ENCODE results near the gene GIMAP1. TPM values are rescaled to one million over a fixed set of nuclear protein-coding genes. Genes with fewer than 3 reads are reported as not detected.

The GIMAP1 gene
- total RNA-seq, 1 experiment from 2014 or later = not detected

DNA sequence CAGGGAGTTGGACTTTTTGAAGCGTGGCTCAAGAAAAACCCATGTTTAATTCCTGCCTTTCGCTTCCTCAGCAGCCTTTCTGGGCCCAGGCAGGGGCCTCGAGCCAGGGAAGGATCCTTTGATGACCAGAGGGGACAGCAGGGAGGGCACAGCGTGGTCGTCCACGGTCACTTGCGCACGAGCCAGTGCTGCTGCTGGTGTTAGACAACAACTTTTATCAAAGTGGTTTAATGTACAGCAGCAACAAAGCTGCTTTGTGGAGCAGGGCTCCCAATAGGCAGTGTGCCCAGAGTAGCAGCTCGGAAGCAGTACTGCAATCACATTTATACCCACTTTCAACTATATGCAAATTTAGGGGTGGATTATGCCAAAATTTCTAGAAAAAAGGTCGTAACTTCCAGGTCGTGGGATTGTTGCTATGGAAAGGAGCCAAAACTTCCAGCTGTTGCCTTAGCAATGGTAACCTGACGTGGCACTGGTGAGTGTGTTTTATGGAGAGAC is 6.1 kb downstream of the GIMAP1 start:
- no peak for DNase-seq (ENCODE audit: low spot score)

GRCh38 chr7:150723467-150723866 is 7.1 kb downstream of the GIMAP1 start:
- no peak for DNase-seq (ENCODE audit: low spot score)

DNA sequence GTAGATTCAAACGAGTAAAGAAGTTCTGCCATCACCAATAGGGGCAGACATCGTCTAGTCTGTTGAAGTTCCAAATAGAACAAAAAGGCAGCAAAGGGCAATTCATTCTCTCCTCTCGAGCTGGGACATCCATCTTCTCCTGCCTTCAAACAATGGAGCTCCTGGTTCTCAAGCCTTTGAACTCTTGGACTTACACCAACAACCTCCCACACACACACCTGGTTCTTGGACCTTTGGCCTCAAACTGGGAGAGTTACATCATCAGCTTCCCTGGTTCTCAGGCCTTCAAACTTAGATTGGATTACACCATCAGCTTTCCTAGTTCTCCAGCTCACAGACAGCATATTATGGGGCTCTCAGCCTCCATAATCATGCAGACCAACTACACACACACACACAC is 11.0 kb downstream of the GIMAP1 start:
- DNase-seq (ENCODE audit: low spot score) = no peak

DNA sequence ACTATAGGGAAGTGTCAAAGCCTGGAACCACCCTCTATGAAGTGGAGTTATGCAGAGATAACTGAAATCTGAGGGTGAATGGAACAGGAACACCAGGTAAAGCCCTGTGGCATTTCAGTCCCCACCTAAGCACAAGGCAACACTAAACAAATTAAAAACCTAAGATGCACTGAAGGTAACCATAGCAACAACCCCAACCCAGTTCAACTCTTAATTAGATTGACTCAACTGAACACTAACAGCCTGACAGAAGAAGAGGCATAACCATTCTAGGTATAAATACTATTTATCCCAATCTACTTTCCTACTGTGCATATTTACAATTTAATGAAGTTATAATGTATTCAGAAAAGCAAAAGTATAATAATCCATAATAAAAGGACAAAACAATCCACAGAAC is 11.6 kb downstream of the GIMAP1 start:
- no peak for DNase-seq (ENCODE audit: low spot score)

- no peak for DNase-seq (ENCODE audit: low spot score)
These were observed 12.2 kb downstream of the GIMAP1 start for GRCh38 chr7:150728609-150729008.

DNA sequence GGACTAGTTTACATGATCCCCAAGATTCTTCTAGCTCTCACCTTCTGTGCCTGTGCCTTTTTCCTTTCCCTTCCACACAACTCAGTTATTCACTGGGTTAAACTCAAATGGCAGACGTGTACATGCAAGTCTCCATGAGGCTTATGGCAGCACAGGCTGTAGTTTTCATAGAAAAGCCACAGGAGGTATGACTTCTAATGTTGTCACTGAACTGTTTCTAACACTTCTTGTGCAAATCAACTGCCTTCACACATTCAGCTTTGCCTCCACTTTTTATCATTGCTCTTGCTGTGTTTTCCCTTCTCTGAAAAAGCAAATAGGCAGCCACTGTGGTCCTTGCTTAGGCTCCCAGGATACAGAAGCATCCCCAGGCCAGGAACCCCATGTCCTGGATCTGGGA is 15.5 kb downstream of the GIMAP1 start:
- no peak for DNase-seq (ENCODE audit: low spot score)

DNA sequence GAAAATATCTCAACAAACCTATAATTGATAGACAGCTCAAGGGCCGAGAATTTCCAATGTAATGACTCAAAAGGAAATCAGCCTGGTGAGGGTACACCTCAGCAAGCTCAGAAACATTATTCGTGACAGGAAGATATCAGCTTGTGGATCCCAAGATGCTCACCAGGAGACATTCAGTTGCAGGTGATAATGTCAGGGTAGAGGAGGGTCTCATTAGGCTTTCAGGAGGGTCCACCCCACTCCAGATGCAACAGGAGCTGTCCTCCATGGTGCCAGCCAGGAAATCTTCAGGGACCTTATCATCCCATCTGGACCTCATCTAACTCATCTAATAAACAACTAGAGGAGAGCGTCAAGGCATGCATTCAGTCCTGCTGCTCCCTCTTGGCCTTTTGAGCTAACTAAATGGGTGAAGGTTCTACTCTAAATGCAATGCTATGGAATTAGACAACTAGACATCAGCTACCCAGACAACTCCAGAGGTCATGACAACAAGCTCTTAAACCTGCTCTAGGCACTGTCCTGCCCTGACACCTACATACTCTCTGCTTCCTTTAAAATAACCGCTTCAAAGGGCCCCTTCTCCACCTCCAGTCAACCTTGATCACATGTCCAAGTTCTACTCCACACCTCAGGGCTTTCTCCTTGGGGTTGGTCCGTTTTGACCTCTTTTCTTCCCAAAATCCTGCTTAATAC is 16.5 kb downstream of the GIMAP1 start:
- DNase-seq (ENCODE audit: low spot score) = no peak

DNA sequence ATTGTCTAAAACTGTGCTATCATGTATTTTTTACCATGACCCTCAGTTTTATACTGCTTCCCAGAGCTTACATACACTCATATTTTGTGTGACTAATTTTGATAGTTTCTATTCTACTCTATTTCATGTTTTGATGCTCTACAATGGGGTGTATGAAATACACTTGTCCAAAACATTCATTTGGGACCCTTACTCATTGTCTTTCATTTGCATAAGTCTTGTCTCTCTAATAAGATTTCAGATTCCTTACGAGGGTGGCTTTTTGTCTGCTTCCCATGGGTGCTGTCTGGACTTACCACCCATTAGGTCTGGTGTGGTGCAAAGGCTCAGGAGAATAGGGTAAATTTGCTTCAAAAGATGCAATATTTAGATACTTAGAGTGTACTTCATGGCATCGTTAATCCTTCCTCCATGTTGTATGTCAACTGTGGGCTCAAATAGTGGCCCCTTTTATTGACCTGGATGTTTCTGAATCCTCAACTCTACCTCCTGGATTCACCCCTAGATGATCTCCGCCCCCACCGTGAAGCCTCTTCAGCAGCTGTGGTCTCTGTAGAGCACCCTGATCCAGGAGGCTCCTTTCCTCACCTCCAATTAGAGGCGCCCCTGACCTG is 17.2 kb downstream of the GIMAP1 start:
- DNase-seq (ENCODE audit: low spot score) = no peak

DNA sequence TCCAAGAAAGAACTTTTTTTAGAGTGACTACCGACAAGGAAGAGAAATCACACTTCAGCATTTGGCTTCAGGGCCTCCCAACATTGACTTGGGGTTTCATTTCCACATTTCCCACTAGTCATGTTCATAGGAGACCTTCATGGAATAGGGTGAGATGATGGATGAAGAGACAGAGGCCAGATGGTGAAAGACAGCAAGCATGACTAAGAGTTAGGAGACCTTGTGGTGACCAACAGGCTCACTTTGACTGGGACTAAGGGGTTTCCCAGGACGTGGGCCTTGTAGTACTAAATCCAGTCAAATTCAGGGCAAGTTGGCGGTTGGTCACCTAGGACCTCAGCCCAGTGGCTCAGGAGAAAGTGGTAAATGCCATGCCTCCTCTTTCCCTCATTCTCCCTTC is 17.8 kb downstream of the GIMAP1 start:
- DNase-seq (ENCODE audit: low spot score) = no peak

DNA sequence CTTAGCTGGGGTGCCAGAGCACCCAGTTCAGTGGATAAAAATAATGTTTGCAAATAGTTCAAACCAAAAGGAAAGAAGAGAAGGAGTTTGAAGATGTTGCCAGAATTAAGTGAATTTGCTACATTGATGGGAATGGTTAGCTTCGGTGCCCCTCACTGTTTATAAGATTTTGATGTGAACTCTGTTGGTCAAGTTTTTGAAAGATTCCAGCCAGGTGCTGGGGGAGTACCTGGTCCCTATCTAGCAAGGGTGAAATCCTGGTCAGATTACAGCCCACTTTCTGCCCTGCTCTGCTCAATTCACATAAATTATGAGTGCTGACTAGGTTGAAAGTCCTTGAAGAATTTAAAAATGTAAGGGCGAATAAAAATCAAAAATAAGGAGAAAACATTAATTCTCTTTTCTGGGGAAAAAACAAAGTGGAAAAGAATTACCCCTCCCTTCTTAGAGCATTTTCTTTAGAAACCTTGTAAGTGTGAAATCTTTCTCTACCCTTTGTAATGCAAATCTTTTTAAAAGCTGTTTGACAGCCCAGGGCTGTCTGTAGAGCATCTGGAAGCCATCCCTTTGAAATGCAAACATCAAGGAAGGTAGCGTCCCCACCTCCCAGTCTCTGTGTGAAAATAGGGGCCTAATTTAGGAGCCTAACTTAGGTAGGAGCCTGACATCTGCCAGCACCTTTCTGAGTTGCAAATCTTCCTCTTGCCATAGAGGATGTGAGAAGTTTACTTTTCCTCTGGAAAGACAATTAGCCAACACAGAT is 19.4 kb downstream of the GIMAP1 start:
- DNase-seq (ENCODE audit: low spot score) = no peak

DNA sequence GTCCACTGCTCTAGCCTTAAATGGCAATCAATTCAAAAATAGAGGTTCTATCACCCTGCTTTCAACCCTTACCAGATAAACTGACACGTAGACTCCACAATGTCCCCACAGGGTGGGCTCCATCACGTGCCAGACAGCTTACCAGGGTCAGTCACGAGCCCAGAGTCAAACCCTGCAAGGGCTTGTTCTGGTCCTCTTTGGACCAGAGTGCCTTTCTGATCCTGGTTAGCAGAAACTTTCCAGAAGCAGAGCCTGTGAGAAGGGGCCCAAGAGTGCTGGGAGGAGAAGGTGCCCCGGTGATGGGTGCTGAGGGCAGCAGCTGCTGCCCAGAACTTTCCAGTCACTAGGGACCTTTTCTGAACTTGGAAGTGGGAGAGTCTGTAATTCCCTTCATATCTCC is 20.5 kb downstream of the GIMAP1 start:
- no peak for DNase-seq (ENCODE audit: low spot score)

DNA sequence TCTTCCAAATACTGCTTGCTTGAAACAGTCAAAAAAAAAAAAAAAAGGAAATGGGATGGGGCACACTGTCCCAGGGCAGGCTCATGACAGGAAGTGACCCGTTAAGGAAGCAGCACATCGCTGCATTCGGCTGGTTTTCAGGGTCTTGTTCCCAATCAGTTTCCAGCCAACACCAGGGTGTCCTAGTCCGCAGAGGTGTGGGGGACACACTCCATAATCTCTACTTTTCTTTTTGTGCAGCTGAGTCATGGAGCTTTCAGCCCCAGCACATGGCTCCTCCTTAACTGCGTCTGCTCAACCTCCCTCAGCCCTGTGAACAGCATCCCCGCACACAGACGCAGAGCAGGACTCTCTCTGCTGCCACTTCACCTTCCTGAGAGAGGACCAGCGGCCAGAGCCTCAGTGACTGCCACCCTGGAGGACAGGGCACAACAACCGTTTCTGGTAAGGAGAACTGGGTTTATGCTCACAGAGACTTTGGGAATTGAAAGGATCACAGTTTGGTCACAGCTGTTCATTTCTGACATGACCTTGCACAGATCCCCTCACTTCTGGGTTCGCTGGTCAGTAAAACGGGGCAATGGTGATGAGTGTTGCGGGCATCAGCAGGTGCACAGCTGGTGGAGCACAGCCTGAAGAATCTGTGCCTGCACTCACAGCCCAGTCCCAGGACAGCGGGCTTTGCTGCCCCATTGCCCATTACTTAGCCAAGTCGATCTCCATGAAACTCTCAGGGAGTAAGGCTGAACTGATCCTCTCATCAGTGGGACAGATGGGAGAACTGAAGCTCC is 21.0 kb downstream of the GIMAP1 start, which contains the start of gene GIMAP5:
GIMAP5 (plus strand) TSS at position 154 of the 791 bp plus-strand sequence. CDS start 3,467 bp downstream, outside the sequence.
- no peak for DNase-seq (ENCODE audit: low spot score)

- DNase-seq (ENCODE audit: low spot score) = no peak
These were observed 21.7 kb downstream of the GIMAP1 start for GRCh38 chr7:150738092-150738491.

- DNase-seq (ENCODE audit: low spot score) = no peak
These were observed 22.2 kb downstream of the GIMAP1 start for GRCh38 chr7:150738591-150739001.

DNA sequence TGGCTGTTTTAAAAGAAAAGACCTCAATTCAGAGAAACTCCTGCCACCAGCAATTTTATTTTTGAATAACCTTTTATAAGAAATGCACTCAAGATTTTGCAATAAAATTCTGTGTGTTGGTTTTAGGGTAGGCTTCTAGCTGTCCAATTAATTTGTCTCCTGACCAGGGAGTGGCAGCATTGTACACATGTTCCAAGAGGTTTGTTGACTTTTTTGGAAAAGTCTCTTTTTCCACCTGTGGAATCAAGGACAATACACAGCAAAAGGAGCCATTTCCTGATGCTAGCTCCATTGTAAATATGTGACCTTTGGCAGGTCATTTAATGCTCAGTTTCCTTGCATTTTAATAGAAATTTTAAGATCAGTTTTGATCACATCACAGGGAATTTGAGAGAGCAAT is 22.6 kb downstream of the GIMAP1 start:
- no peak for DNase-seq (ENCODE audit: low spot score)

- no peak for DNase-seq (ENCODE audit: low spot score)
These were observed 23.6 kb downstream of the GIMAP1 start for GRCh38 chr7:150740053-150740452.

DNA sequence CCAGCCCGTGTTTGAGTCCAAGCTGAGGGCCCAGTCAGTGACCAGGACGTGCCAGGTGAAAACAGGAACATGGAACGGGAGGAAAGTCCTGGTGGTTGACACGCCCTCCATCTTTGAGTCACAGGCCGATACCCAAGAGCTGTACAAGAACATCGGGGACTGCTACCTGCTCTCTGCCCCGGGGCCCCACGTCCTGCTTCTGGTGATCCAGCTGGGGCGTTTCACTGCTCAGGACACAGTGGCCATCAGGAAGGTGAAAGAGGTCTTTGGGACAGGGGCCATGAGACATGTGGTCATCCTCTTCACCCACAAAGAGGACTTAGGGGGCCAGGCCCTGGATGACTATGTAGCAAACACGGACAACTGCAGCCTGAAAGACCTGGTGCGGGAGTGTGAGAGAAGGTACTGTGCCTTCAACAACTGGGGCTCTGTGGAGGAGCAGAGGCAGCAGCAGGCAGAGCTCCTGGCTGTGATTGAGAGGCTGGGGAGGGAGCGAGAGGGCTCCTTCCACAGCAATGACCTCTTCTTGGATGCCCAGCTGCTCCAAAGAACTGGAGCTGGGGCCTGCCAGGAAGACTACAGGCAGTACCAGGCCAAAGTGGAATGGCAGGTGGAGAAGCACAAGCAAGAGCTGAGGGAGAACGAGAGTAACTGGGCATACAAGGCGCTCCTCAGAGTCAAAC is 26.0 kb downstream of the GIMAP1 start:
- DNase-seq (ENCODE audit: low spot score) = no peak

DNA sequence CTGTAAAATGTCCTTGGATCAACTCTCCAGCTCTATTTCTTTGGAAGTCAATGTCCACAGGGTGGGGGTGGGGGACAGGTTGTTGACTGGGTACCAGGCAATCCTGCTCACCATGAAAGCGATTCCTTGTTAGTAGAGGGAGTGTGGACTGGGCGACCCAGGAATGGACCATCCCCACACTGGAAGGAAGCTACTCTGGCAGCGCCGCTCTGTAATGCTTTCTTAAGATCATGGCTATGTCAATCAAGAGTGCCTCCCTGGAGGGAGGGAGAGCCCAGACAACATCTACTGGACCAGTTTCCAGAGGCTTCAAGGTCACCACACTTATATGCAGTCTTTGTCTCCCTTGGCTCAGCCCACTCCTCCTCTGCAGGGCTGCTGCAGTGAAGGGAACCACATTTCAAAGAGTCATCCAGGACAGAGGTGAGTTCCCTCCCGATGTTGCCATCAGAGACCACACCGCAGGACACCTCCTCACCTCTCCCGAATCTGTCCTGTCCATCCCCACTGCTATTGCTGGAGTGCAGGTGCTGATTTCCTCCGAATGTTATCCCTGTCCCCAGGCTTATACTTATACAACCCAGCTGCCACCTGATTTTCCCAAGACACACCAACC is 27.7 kb downstream of the GIMAP1 start:
- no peak for DNase-seq (ENCODE audit: low spot score)

DNA sequence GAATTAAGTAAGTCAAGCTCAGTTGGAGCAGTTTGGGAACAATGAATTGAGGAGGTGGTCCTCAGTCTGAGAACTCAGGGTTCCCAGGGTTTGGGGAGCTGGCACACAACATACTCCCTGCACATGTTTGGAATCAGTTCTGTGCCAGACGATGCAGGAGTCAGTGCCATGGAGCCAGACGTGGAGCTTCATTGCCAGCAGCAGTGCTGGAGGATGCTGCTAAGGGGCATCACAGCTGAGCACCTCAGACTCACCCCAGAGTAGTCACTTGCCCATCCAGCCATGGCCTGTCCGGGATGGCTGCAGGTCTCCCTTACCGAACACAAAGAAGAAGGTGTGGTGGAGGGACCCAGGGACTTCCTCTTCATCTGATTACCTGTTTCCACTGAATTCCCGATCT is 28.7 kb downstream of the GIMAP1 start:
- DNase-seq (ENCODE audit: low spot score) = no peak

DNA sequence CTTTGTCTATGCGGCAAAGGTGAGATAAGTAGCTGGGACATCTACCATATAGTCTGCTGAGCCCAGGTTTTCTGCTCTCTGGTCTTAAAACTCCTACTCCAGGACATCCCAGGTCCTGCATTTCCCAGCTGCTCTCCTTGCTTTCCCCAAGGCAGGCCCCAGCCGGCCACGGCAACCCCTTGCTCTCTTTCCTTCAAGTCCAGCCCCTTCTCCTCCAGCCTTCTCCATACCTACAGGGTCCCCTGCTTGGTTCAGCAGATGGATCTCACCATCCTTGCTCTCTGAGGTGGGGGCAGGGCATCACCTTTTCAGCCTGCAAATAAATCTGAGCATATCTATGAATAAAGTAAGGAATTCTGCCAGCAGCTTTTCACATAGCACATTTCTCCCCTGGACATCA is 29.5 kb downstream of the GIMAP1 start:
- no peak for DNase-seq (ENCODE audit: low spot score)

DNA sequence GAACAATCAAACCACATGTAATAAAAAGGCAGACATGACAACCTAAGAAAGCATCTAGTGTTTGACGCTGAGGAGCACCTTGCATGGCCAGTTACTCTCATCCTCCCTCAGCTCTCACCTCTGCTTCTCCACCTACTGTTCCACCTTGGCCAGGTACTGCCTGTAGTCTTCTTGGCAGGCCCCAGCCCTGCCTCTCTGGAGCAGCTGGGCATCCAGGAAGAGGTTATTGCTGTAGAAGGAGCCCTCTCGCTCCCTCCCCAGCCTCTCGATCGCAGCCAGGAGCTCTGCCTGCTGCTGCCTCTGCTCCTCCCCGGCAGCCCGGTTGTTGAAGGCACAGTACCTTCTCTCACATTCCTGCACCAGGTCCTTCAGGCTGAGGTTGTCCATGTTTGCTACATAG is 30.5 kb downstream of the GIMAP1 start:
- no peak for DNase-seq (ENCODE audit: low spot score)

Measured in H4 (cell line).